Measurements from ENCODE around the gene ARID1B. TPM values are rescaled to one million over a fixed set of nuclear protein-coding genes. Genes with fewer than 3 reads are reported as not detected.

ARID1B gene
- total RNA-seq, 1 experiment from 2014 or later: 60.3 TPM

DNA sequence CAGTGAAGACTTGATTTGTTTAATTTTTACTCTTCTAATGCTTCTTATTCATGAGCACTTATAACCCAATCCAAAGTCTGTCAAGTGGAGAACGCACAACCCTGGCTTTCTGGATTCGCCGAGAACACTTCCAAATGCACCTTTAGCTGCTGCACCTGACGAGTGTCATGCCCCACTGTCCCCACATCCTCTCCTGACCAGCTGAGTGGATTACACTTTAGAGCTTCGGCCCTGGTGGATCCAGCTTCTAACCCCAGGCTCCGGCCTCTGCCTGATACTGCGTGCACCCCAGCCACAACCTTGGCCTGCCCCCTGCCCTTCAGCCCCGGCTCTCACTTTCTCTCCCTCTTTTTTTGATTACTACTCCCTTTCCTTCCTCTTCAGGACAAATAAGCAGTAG lies 287.3 kb downstream of the ARID1B start (continued):
- TF ChIP-seq, protein P1, sequence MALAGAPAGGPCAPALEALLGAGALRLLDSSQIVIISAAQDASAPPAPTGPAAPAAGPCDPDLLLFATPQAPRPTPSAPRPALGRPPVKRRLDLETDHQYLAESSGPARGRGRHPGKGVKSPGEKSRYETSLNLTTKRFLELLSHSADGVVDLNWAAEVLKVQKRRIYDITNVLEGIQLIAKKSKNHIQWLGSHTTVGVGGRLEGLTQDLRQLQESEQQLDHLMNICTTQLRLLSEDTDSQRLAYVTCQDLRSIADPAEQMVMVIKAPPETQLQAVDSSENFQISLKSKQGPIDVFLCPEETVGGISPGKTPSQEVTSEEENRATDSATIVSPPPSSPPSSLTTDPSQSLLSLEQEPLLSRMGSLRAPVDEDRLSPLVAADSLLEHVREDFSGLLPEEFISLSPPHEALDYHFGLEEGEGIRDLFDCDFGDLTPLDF (CRISPR knock-in tag; IDR thresholded peaks at IDR 0.05): no peak
- TF ChIP-seq, protein P2, sequence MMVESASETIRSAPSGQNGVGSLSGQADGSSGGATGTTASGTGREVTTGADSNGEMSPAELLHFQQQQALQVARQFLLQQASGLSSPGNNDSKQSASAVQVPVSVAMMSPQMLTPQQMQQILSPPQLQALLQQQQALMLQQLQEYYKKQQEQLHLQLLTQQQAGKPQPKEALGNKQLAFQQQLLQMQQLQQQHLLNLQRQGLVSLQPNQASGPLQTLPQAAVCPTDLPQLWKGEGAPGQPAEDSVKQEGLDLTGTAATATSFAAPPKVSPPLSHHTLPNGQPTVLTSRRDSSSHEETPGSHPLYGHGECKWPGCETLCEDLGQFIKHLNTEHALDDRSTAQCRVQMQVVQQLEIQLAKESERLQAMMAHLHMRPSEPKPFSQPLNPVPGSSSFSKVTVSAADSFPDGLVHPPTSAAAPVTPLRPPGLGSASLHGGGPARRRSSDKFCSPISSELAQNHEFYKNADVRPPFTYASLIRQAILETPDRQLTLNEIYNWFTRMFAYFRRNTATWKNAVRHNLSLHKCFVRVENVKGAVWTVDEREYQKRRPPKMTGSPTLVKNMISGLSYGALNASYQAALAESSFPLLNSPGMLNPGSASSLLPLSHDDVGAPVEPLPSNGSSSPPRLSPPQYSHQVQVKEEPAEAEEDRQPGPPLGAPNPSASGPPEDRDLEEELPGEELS (CRISPR knock-in tag; IDR thresholded peaks at IDR 0.05): no peak

DNA sequence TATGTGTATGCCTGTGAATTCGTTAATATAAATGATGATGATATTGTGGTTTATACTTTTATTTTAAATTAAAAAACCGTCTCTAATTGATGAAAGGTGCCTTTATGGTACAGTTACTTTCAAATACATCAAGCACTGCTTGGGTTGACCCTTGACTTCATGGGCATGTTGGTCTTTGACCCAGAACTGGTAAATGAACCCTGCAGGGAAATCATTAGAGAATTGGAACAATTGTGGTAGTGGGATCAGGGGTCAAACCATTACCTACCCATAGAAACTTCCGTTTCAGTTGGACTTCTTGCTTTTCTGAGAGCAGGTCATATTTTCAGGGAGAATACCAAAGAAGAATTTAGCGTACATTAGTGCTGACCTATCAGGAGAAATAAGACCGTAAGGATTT lies 288.2 kb downstream of the ARID1B start:
- ATAC-seq: no peak
- DNase-seq (ENCODE audit: low spot score): no peak
- Mint-ChIP-seq H3K9me3 (no peaks in the 10 kb centered on the region), H3K4me3 (no peak overlapping the region), H3K36me3 (no peaks in the 10 kb centered on the region), H3K27me3 (ENCODE audit: low read depth) (no peaks in the 10 kb centered on the region), H3K4me1 (peaks cover 44% of the 10 kb centered on the region), H3K27ac (no peak overlapping the region)
- TF ChIP-seq, protein P3, sequence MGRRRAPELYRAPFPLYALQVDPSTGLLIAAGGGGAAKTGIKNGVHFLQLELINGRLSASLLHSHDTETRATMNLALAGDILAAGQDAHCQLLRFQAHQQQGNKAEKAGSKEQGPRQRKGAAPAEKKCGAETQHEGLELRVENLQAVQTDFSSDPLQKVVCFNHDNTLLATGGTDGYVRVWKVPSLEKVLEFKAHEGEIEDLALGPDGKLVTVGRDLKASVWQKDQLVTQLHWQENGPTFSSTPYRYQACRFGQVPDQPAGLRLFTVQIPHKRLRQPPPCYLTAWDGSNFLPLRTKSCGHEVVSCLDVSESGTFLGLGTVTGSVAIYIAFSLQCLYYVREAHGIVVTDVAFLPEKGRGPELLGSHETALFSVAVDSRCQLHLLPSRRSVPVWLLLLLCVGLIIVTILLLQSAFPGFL (CRISPR knock-in tag; IDR thresholded peaks at IDR 0.05; ENCODE audit: borderline replicate concordance): no peak
- TF ChIP-seq ZNF396 (CRISPR knock-in tag; IDR thresholded peaks at IDR 0.05; ENCODE audit: borderline replicate concordance) (no peak), ZNF416 (CRISPR knock-in tag; IDR thresholded peaks at IDR 0.05) (no peak), ETV6 (CRISPR knock-in tag; IDR thresholded peaks at IDR 0.05) (no peak), SOX15 (CRISPR knock-in tag; IDR thresholded peaks at IDR 0.05) (no peak), SMAD4 (CRISPR knock-in tag; IDR thresholded peaks at IDR 0.05) (no peak), SP1 (CRISPR knock-in tag; conservative IDR thresholded peaks at IDR 0.05) (no peak), ZNF423 (CRISPR knock-in tag; IDR thresholded peaks at IDR 0.05) (no peak), ZNF121 (CRISPR knock-in tag; IDR thresholded peaks at IDR 0.05) (no peak), CBFB (CRISPR knock-in tag; IDR thresholded peaks at IDR 0.05; ENCODE audit: low read depth) (no peak), NR2C2 (CRISPR knock-in tag; IDR thresholded peaks at IDR 0.05) (no peak), JUN (CRISPR knock-in tag; IDR thresholded peaks at IDR 0.05) (no peak), ZBTB21 (CRISPR knock-in tag; IDR thresholded peaks at IDR 0.05; ENCODE audit: borderline replicate concordance) (no peak)
- TF ChIP-seq, protein P4, sequence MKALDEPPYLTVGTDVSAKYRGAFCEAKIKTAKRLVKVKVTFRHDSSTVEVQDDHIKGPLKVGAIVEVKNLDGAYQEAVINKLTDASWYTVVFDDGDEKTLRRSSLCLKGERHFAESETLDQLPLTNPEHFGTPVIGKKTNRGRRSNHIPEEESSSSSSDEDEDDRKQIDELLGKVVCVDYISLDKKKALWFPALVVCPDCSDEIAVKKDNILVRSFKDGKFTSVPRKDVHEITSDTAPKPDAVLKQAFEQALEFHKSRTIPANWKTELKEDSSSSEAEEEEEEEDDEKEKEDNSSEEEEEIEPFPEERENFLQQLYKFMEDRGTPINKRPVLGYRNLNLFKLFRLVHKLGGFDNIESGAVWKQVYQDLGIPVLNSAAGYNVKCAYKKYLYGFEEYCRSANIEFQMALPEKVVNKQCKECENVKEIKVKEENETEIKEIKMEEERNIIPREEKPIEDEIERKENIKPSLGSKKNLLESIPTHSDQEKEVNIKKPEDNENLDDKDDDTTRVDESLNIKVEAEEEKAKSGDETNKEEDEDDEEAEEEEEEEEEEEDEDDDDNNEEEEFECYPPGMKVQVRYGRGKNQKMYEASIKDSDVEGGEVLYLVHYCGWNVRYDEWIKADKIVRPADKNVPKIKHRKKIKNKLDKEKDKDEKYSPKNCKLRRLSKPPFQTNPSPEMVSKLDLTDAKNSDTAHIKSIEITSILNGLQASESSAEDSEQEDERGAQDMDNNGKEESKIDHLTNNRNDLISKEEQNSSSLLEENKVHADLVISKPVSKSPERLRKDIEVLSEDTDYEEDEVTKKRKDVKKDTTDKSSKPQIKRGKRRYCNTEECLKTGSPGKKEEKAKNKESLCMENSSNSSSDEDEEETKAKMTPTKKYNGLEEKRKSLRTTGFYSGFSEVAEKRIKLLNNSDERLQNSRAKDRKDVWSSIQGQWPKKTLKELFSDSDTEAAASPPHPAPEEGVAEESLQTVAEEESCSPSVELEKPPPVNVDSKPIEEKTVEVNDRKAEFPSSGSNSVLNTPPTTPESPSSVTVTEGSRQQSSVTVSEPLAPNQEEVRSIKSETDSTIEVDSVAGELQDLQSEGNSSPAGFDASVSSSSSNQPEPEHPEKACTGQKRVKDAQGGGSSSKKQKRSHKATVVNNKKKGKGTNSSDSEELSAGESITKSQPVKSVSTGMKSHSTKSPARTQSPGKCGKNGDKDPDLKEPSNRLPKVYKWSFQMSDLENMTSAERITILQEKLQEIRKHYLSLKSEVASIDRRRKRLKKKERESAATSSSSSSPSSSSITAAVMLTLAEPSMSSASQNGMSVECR (CRISPR knock-in tag; IDR thresholded peaks at IDR 0.05; ENCODE audit: borderline replicate concordance): no peak
- TF ChIP-seq, protein P5, sequence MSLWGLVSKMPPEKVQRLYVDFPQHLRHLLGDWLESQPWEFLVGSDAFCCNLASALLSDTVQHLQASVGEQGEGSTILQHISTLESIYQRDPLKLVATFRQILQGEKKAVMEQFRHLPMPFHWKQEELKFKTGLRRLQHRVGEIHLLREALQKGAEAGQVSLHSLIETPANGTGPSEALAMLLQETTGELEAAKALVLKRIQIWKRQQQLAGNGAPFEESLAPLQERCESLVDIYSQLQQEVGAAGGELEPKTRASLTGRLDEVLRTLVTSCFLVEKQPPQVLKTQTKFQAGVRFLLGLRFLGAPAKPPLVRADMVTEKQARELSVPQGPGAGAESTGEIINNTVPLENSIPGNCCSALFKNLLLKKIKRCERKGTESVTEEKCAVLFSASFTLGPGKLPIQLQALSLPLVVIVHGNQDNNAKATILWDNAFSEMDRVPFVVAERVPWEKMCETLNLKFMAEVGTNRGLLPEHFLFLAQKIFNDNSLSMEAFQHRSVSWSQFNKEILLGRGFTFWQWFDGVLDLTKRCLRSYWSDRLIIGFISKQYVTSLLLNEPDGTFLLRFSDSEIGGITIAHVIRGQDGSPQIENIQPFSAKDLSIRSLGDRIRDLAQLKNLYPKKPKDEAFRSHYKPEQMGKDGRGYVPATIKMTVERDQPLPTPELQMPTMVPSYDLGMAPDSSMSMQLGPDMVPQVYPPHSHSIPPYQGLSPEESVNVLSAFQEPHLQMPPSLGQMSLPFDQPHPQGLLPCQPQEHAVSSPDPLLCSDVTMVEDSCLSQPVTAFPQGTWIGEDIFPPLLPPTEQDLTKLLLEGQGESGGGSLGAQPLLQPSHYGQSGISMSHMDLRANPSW (CRISPR knock-in tag; conservative IDR thresholded peaks at IDR 0.05; ENCODE audit: low read depth): no peak
- TF ChIP-seq, protein P6, sequence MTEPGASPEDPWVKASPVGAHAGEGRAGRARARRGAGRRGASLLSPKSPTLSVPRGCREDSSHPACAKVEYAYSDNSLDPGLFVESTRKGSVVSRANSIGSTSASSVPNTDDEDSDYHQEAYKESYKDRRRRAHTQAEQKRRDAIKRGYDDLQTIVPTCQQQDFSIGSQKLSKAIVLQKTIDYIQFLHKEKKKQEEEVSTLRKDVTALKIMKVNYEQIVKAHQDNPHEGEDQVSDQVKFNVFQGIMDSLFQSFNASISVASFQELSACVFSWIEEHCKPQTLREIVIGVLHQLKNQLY (CRISPR knock-in tag; IDR thresholded peaks at IDR 0.05): no peak
- CTCF ChIA-PET: no interaction called here
- POLR2A ChIA-PET: no interaction called here
